Measurements from ENCODE around the gene LRRC55. TPM values are rescaled to one million over a fixed set of nuclear protein-coding genes. Genes with fewer than 3 reads are reported as not detected.

The LRRC55 gene, protein sequence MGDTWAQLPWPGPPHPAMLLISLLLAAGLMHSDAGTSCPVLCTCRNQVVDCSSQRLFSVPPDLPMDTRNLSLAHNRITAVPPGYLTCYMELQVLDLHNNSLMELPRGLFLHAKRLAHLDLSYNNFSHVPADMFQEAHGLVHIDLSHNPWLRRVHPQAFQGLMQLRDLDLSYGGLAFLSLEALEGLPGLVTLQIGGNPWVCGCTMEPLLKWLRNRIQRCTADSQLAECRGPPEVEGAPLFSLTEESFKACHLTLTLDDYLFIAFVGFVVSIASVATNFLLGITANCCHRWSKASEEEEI
- polyA plus RNA-seq (2012; ENCODE audit: insufficient read depth, insufficient read length) = not detected

DNA sequence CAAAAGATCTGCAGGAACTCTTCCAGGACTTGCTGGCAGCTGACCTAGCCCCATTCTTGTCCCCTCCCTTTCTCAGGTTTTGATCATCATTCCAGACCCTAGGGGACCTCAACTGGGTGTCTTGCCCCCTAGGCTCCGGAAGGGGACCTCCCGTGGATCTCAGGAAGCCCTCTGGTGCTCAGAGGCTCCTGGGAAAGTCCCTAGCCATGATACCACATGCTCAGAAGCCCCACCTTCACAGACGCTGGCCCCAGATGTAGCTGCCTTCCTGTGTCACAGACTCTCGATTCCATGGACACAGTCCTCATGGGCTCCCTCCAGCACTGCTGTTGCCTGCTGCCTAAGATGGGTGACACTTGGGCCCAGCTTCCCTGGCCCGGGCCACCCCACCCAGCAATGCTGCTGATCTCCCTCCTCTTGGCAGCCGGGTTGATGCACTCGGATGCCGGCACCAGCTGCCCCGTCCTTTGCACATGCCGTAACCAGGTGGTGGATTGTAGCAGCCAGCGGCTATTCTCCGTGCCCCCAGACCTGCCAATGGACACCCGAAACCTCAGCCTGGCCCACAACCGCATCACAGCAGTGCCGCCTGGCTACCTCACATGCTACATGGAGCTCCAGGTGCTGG is at the start of gene LRRC55:
Gene LRRC55, plus strand, starts transcription at position 276 of the 628 bp plus-strand sequence. Its CDS starts 70 bp downstream, at position 346.
- no peak for DNase-seq (ENCODE audit: low read depth, low spot score)
- no peak within 1 kb of the TSS for H3K4me3 ChIP-seq (ENCODE audit: low read length)

DNA sequence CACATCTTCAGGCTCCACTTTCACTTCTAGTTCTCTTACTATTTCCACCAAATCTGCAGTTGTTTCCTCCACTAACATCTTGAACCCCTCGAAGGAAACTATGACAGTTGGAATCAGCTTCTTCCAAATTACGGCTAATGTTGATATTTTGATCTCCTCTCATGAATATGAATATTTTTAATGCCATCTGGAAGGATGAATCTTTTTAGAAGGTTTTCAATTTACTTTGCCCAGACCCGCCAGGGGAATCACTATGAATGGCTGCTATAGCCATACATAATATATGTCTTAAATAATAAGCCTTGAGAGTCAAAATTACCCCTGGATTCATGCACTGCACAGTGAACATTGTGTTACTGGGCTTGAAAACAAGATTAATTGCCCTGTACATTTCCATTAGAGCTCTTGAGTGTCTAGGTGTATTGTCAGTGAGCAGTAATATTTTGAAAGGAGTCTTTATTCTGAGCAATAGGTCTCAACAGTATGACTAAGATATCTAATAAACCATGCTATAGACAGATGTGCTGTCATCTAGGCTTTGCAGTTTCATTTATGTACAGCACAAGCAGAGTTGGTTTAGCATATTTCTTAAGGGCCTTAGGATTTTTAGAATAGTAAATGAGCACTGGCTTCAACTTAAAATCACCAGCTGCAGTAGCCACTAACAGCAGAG is 48.3 kb upstream of the LRRC55 start:
- no peak overlapping the region for H3K4me3 ChIP-seq (ENCODE audit: low read length)
- DNase-seq (ENCODE audit: low read depth, low spot score) = no peak

- peak; percentile 26 for DNase-seq (ENCODE audit: low read depth, low spot score)
- H3K4me3 ChIP-seq (ENCODE audit: low read length) = no peak overlapping the region
Observed at GRCh38 chr11:57134284-57134683, 47.5 kb upstream of the LRRC55 start.

GRCh38 chr11:57135020-57135751 is 46.6 kb upstream of the LRRC55 start:
- H3K4me3 ChIP-seq (ENCODE audit: low read length) = no peak overlapping the region

GRCh38 chr11:57140568-57140967 is 41.2 kb upstream of the LRRC55 start:
- no peak for DNase-seq (ENCODE audit: low read depth, low spot score)
- no peak overlapping the region for H3K4me3 ChIP-seq (ENCODE audit: low read length)

More at GRCh38 chr11:57135020-57135751, 46.6 kb upstream of the LRRC55 start:
- no peak for DNase-seq (ENCODE audit: low read depth, low spot score)

DNA sequence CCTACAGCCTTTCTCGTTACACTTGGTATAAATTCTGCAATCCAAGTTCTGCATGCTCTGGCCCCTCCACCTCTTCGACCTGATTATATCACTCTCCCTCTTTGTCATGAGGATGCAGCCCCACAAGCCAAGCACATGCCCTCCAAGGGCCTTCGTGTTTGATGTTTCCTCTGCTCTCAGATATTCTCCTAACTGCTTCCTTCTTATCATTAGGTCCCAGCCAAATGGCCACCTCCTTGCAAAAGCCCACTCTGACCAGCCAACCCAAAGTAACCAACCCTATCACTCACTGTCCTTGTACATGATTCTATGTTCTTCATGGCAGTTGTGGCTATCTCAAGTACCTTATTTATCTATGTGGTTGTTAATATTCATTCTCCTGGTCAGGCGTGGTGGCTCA is 38.3 kb upstream of the LRRC55 start:
- DNase-seq (ENCODE audit: low read depth, low spot score) = no peak
- H3K4me3 ChIP-seq (ENCODE audit: low read length) = no peak overlapping the region

DNA sequence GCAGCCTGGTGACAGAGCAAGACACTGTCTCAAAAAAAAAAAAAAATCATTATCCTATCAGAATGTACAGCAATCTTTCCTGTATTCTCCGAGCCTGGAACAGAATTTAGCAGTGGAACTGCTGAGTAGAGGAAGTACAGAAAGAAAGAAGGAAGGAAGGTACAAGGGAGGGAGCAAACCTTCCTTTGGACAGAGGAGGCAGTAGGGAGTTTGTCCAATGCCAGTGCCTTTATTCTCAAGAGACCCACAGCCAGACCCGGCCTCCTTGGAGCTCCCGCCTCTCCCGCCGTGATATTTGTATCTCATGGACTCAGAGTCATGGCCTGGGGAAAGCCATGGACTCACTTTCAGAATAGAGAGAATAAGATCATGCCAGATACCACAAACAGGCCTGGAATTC is 37.7 kb upstream of the LRRC55 start:
- no peak for DNase-seq (ENCODE audit: low read depth, low spot score)
- H3K4me3 ChIP-seq (ENCODE audit: low read length) = no peak overlapping the region

- no peak overlapping the region for H3K4me3 ChIP-seq (ENCODE audit: low read length)
- no peak for DNase-seq (ENCODE audit: low read depth, low spot score)
Observed at GRCh38 chr11:57144531-57145320, 37.0 kb upstream of the LRRC55 start.

DNA sequence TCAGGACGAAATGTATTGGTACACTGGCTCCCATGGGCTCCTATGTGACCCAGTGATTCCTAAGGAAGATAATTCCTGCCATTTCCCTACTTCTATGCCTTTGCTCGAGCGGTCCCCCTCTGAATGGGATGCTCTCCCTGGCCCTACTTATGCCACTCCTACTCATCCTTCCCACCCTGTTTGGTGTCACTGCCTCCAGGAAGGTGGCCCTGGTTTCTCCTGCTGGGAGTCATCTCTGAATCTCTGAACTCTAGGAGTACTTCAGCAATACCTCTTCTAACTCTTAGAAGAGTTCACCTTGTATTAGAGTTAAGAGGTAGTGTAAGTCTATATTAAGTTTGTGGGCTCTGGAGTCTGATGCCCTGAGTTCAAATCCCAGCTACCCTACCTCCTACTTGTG is 35.5 kb upstream of the LRRC55 start:
- no peak overlapping the region for H3K4me3 ChIP-seq (ENCODE audit: low read length)
- DNase-seq (ENCODE audit: low read depth, low spot score) = no peak

- DNase-seq (ENCODE audit: low read depth, low spot score) = no peak
- H3K4me3 ChIP-seq (ENCODE audit: low read length) = no peak overlapping the region
Observed at GRCh38 chr11:57148621-57149020, 33.1 kb upstream of the LRRC55 start.

DNA sequence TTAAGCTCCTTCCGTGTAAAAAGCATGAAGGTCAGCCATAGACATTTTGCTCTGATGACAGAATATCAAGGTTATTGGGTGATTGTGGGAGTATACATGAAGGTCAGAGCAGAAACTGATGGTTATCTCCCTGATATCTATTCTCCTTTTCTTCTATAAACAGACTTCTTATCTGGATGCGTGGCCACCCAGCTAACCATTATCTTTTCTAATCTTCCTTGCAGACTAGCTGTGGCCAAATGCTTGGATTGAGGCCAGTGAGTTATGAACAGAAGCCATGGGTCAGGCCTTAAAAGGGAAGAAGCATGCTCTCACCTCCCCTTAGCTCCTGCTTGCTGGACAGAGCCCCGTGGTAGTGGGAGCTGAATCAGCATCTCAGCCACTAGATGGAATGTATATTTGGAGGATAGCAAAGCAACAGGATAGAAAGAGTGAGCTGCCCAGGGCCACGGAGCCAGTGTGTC is 31.3 kb upstream of the LRRC55 start:
- DNase-seq (ENCODE audit: low read depth, low spot score) = no peak
- no peak overlapping the region for H3K4me3 ChIP-seq (ENCODE audit: low read length)

DNA sequence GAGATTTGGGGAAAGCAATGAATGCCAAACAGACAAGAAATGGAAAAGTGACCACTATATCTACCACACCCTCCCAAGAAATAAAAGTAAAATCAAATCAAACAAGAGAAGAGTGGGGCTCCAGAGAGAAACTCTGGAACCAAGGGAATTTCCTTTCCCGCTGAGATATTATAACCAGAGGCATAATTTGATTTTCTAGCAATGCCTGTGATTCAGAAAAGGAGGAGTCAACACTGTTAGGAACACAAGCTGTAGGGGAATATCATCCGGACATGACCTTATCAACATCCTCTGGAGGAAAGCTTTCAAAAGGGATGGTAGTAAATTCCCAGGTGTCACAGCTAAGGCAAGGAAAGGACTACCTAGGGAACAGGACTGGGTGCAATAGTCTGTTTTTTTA is 29.6 kb upstream of the LRRC55 start:
- no peak for DNase-seq (ENCODE audit: low read depth, low spot score)
- no peak overlapping the region for H3K4me3 ChIP-seq (ENCODE audit: low read length)

DNA sequence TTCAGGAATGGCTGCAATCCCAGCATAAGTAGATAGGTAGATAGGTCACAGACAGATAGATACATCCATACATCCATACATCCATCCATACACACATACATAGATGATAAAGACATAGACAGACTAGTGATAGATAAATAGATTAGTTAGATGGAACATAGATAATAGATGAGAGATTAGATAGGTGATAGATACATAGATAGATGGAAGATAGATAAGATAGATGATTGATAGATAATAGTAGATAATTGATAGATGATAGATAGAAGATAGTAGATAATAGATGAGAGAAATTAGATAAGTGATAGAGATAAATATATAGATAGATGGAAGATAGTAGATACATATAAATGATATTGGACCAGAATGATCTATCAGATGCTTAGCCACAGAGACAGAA is 28.3 kb upstream of the LRRC55 start:
- DNase-seq (ENCODE audit: low read depth, low spot score) = no peak
- H3K4me3 ChIP-seq (ENCODE audit: low read length) = no peak overlapping the region

- no peak overlapping the region for H3K4me3 ChIP-seq (ENCODE audit: low read length)
- DNase-seq (ENCODE audit: low read depth, low spot score) = no peak
Observed at GRCh38 chr11:57154739-57155138, 27.0 kb upstream of the LRRC55 start.

DNA sequence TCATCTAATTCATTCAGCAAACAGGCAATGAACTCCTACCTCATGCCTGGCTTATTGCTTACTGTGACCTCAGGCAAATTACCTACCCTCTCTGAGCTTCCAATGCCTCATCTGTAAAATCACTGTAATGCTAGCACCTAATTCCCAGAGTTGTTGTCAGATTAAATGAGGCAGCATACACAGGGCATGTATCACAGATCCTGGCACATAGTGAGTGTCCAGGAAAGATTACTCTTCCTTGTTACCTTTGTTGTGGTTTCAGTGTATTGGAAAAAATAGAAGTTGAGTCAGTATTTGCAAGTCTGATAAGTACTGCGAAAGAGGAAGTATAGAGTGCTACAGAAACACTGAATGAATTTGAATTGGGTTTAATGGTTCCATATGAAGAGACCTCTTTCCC is 26.4 kb upstream of the LRRC55 start:
- no peak overlapping the region for H3K4me3 ChIP-seq (ENCODE audit: low read length)
- no peak for DNase-seq (ENCODE audit: low read depth, low spot score)

DNA sequence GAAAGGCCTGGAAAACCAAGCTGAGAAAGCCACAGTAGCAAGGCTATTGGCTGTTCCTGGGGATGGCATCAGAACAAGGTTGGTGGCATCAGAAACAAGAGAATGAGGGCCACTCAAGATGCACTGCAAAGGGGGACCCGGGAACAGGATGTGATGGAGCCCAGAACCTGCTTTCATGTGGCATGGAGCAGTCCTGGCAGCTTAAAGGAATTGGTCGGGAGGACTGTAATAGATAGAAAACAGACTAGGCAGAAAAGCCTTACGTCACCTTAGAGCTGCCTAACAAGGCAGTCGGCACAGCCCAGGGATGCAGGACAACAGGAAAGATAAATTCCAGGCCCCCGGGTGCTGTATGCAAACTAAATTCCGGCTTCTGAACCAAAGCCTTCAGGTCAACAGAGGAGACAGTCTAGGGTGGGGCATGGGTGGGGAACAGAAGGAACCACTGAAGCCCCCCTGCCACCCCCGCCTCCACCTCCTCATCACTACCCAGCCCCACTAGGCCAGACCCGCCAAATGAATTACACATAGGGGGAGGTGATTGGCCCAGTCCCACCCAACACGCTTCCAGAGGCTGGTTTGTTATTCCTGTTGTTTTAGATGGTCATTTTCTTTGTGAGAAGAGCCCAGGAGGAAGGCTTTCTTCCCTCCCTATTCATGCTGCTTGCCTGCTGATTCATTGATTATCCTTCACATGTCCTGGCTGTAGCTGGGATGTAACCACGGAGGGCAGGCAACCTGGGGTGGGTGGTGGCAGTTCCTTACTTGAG is 25.7 kb upstream of the LRRC55 start:
- DNase-seq (ENCODE audit: low read depth, low spot score) = no peak
- no peak overlapping the region for H3K4me3 ChIP-seq (ENCODE audit: low read length)

DNA sequence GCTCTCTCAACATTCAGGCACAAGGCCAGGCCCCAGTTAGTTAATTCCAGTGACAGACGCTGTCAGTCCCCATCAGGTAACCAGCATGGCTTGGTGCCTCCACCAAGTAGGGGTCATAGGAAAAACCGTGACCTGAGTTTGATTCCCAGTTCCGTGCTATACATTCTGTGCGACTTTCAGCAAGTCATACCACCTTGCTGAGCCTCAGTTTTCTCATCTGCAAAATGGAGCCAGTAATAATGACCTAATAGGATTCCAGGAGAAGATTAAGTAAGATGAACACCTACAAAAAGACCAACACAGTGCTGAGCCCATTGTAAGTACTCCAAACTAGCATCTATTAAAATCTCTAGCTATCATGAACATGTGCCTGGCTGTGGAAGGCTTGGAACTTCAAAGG is 24.8 kb upstream of the LRRC55 start:
- H3K4me3 ChIP-seq (ENCODE audit: low read length) = no peak overlapping the region
- DNase-seq (ENCODE audit: low read depth, low spot score) = no peak

DNA sequence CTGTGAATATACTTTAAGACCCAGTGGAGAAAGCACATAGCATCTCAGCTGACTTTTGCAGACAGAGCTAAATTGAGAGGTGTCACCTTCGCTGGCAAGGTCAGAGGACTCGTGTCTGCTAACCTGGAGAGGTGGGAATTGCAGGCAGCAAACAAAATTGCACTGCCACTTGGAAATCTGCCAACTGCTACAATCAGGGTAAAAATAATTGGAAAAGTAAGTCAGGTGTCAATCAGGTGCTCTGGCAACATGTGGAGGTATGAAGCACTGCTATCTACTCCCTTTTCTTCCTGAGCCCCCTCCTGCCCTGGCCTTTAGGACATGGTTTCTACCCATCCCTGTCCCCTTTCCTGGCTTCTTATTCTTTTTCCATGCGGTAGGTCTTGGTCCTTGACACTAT is 24.1 kb upstream of the LRRC55 start:
- H3K4me3 ChIP-seq (ENCODE audit: low read length) = no peak overlapping the region
- no peak for DNase-seq (ENCODE audit: low read depth, low spot score)

Data from Jurkat, Clone E6-1 (cell line).